Endothelial cell of coronary artery (primary cell): ENCODE data around the gene DIP2B. TPM values are rescaled to one million over a fixed set of nuclear protein-coding genes. Genes with fewer than 3 reads are reported as not detected.

Source experiments
- total RNA-seq: library from RNA; depleted of rRNA; stranded (reverse); fragments of >200 nt; gene quantifications from 2 replicates; pipeline ENCODE4 v1.2.3, GENCODE V29; 2014

The DIP2B gene, protein sequence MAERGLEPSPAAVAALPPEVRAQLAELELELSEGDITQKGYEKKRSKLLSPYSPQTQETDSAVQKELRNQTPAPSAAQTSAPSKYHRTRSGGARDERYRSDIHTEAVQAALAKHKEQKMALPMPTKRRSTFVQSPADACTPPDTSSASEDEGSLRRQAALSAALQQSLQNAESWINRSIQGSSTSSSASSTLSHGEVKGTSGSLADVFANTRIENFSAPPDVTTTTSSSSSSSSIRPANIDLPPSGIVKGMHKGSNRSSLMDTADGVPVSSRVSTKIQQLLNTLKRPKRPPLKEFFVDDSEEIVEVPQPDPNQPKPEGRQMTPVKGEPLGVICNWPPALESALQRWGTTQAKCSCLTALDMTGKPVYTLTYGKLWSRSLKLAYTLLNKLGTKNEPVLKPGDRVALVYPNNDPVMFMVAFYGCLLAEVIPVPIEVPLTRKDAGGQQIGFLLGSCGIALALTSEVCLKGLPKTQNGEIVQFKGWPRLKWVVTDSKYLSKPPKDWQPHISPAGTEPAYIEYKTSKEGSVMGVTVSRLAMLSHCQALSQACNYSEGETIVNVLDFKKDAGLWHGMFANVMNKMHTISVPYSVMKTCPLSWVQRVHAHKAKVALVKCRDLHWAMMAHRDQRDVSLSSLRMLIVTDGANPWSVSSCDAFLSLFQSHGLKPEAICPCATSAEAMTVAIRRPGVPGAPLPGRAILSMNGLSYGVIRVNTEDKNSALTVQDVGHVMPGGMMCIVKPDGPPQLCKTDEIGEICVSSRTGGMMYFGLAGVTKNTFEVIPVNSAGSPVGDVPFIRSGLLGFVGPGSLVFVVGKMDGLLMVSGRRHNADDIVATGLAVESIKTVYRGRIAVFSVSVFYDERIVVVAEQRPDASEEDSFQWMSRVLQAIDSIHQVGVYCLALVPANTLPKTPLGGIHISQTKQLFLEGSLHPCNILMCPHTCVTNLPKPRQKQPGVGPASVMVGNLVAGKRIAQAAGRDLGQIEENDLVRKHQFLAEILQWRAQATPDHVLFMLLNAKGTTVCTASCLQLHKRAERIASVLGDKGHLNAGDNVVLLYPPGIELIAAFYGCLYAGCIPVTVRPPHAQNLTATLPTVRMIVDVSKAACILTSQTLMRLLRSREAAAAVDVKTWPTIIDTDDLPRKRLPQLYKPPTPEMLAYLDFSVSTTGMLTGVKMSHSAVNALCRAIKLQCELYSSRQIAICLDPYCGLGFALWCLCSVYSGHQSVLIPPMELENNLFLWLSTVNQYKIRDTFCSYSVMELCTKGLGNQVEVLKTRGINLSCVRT (N-terminal part only)
- 27.4 and 27.5 TPM in 2 replicates for total RNA-seq

DNA sequence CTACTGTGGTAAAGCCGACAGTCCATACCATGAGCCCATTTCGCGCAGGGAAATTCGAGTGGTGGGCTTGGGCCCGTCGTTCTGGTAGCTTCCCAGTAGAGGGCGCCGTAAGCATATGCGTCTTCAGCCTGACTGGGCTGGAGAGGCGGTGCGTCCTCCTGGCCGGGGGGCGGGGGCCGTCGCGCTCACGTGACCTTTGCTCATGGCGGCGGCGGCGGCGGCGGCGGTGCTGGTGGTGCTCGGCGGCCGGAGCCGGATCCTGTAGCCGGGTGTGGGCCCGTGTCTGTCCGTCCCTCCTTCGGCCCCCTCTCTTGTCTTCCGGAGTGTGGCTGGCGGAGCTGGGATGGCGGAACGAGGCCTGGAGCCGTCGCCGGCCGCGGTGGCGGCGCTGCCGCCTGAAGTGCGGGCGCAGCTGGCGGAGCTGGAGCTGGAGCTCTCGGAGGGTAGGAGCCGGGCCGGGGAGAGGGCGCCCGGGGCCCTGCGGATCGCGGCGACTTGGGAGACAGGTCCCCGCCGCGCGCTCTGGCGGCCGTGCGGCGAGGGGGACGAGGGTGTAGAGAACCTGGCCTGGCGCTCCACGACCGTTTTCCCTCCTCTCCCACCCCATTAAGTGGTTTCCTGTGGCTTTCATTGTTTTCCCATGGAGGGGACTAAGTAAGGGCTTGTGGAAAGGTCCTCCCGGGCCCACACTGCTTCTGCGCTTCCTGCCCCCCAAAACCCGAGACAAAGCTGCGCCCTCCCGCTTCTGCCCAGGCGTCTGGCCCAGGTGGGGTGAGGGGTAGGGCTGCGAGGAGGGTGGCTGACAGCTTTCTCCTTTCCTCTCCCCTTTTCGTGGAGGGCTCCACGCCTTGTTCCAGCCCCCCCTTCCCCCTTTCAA, at the start of gene DIP2B:
TSS of gene DIP2B (plus strand) at position 188 of the 877 bp plus-strand sequence. CDS start at position 344, 156 bp downstream.

DNA sequence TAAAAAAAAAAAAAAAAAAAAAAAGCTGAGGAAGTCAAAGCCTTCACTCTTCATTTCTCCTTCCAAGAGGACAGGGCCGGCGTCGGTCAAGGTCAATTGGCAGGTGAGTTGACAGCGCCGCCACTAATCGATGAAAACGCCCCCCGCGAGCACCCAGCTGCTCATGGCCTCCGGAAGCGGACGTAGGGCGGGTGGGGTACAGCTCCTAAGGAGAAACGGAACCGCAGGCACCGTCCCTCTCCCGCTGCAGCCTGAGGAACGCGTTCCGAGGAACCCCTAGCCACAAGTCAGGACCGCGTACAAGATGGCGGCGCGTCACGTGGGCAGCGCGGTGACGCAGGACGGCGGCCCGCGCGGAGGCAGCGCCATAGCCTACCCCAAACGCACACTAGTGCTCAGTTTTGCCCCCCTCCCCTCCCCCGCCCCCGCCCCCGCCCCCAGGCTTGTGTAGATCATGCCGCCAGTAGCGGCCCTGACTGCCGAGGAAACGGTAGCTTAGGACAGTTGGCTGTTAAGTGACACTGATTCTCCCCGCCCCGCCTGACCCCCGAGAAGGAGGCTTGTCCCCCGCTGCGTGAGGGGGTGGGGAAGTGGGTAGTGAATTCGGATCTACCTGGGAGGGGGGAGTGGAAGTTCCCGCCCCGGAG, 259.0 kb downstream of the DIP2B start, which contains the start of gene ATF1:
TSS of gene ATF1 (plus strand) at position 463 of the 647 bp plus-strand sequence. CDS start 16,045 bp downstream, outside the sequence.

Other genes starting within 250 kb of the DIP2B start
- gene LIMA1, start 221.5 kb upstream of the DIP2B start, total RNA-seq, result 50.3 and 93.5 TPM in 2 replicates
- gene FAM186A, start 108.4 kb upstream of the DIP2B start, total RNA-seq, result not detected in 2 replicates
- gene LARP4, start 104.1 kb upstream of the DIP2B start, total RNA-seq, result 28.8 and 44.0 TPM in 2 replicates